ENCODE data around the gene UBR3.
"Not testable (repeated sequence)": the region's sequence is repeated elsewhere in the genome, so short reads cannot be mapped to it uniquely, and the experiment has no call there.

UBR3 gene

DNA sequence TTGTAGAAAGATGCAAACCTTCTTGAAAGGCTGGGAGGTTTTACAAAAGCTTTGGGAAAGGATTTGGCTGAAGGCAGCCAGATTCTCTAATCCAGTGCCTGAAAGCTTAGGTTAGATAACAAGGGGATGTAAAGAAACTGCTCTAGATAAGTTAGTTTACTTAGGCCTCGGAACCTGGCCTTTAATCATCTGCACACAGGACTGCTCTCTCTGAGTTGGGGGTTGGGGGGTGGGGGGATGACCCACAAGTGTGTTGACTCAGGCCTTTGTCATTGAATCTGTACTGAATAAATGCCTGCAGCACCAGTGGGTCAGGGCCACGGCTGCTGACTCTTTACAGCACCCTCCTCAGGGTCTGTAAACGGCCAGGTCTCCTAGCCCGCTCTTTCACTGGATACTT, 292.1 kb downstream of the UBR3 start:
- not testable (repeated sequence) for DNase-seq

GRCh38 chr2:170121689-170122088, 294.4 kb downstream of the UBR3 start:
- DNase-seq = no peak

- DNase-seq = peak; percentile 17
Measured at GRCh38 chr2:170122883-170123547, 295.8 kb downstream of the UBR3 start.

GRCh38 chr2:170123593-170123992, 296.3 kb downstream of the UBR3 start:
- DNase-seq = peak; percentile 12

DNA sequence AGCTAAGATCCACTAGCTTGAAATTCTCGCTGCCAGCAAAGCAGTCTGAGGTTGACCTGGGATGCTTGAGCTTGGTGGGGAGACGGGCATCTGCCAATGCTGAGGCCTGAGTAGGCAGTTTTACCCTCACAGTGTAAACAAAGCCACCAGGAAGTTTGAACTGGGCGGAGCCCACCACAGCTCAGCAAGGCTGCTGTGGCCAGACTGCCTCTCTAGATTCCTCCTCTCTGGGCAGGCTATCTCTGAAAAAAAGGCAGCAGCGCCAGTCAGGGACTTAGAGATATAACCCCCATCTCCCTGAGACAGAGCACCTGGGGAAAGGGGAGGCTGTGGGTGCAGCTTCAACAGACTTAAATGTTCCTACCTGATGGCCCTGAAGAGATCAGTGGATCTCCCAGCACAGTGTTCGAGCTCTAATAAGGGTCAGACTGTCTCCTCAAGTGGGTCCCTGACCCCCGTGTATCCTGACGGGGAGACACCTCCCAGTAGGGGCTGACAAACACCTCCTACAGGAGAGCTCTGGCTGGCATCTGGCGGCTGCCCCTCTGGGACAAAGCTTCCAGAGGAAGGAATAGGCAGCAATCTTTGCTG, 299.0 kb downstream of the UBR3 start:
- not testable (repeated sequence) for DNase-seq
